HEK293T (cell line): ENCODE measurements around the gene MAGEB2.

Experiments used
- CTBP1 ChIP-seq: fragments of 450-650 bp; IDR thresholded peaks from 2 replicates; pipeline ENCODE4 v1.6.1; 2016; ENCODE audit warnings: borderline replicate concordance
- FOXM1 ChIP-seq: fragments of 450-650 bp; IDR thresholded peaks from 2 replicates; pipeline ENCODE4 v1.6.1; 2017; ENCODE audit warnings: mild to moderate bottlenecking, borderline replicate concordance
- HDGF ChIP-seq: fragments of 450-650 bp; IDR thresholded peaks from 2 replicates; pipeline ENCODE4 v1.6.1; 2017; ENCODE audit warnings: antibody characterized with exemption, borderline replicate concordance
- L3MBTL2 ChIP-seq: fragments of 450-650 bp; conservative IDR thresholded peaks from 2 replicates; pipeline ENCODE4 v1.6.1; 2016; ENCODE audit warnings: mild to moderate bottlenecking
- NFRKB ChIP-seq: fragments of 450-650 bp; IDR thresholded peaks from 2 replicates; pipeline ENCODE4 v1.6.1; 2016; ENCODE audit warnings: mild to moderate bottlenecking, moderate library complexity
- SP1 ChIP-seq: fragments of 450-650 bp; IDR thresholded peaks from 2 replicates; pipeline ENCODE4 v1.6.1; 2017

GRCh38 chrX:30215357-30215843 is at the start of gene MAGEB2:
- TF ChIP-seq SP1 (no peak), L3MBTL2 (no peak), CTBP1 (no peak), HDGF (no peak), FOXM1 (no peak), NFRKB (no peak)
